ENCODE measurements around the gene CDH23. TPM values are rescaled to one million over a fixed set of nuclear protein-coding genes. Genes with fewer than 3 reads are reported as not detected.

Gene CDH23
- total RNA-seq, 4 donors from 2014 or later = 2.9 to 16.1 (median 5.9) TPM

- 48% methylated on average over 5 of the region's 5 CpGs; no CpG with 5 or more reads in 1 of the 2 donors for WGBS, 2 donors (ENCODE audit: low coverage in 1 of 2)
- Histone ChIP-seq H3K9me3 (no peaks in the 10 kb centered on the region), H3K27me3 (no peaks in the 10 kb centered on the region), H3K36me3 (no peaks in the 10 kb centered on the region), H3K27ac (peak overlapping the region in 1 of 4 donors; percentile 44), H3K4me1 (peaks cover 0 to 12% (median 6%) of the 10 kb centered on the region in 4 donors), H3K4me3 (no peak overlapping the region)
- in situ Hi-C loops (cut with MboI; ENCODE audit: low pct_ligation_motif_present in 1 of 4, low pct_unique_long_range_greater_than_20kb in 1 of 4, low sequenced_read_pairs in 3 of 4) = no loop called here
- TF ChIP-seq EP300 (IDR thresholded peaks at IDR 0.05; ENCODE audit: low read depth) (no peak), CTCF (IDR thresholded peaks at IDR 0.05) (no peak), POLR2AphosphoS5 (IDR thresholded peaks at IDR 0.05) (no peak), POLR2A (IDR thresholded peaks at IDR 0.05) (no peak)
- intact Hi-C loops (cut with DNase I; ENCODE audit: low total_unique reads) = no loop called here
- DNase-seq = peak; percentile 51
These were observed 107.8 kb downstream of the CDH23 start for GRCh38 chr10:71504570-71504969.

GRCh38 chr10:71505862-71506261, 109.1 kb downstream of the CDH23 start:
- WGBS, 2 donors (ENCODE audit: low coverage in 1 of 2) = 92 to 98% methylated on average over 3 of the region's 3 CpGs
- no peaks in the 10 kb centered on the region for H3K27me3 ChIP-seq
- intact Hi-C loops (cut with DNase I; ENCODE audit: low total_unique reads) (no loop called here), in situ Hi-C loops (cut with MboI; ENCODE audit: low pct_ligation_motif_present in 1 of 4, low pct_unique_long_range_greater_than_20kb in 1 of 4, low sequenced_read_pairs in 3 of 4) (no loop called here)
- no peak overlapping the region for H3K27ac ChIP-seq
- H3K9me3 ChIP-seq = no peaks in the 10 kb centered on the region
- no peak overlapping the region for H3K4me3 ChIP-seq
- DNase-seq = no peak
- TF ChIP-seq CTCF (IDR thresholded peaks at IDR 0.05) (no peak), POLR2A (IDR thresholded peaks at IDR 0.05) (no peak), EP300 (IDR thresholded peaks at IDR 0.05; ENCODE audit: low read depth) (no peak), POLR2AphosphoS5 (IDR thresholded peaks at IDR 0.05) (no peak)
- no peaks in the 10 kb centered on the region for H3K36me3 ChIP-seq
- peaks cover 0 to 12% (median 6%) of the 10 kb centered on the region in 4 donors for H3K4me1 ChIP-seq

- peaks cover 0 to 8% (median 6%) of the 10 kb centered on the region in 4 donors for H3K4me1 ChIP-seq
- H3K36me3 ChIP-seq = no peaks in the 10 kb centered on the region
- H3K9me3 ChIP-seq = no peaks in the 10 kb centered on the region
- TF ChIP-seq POLR2AphosphoS5 (IDR thresholded peaks at IDR 0.05) = no peak
- no peak for TF ChIP-seq CTCF (IDR thresholded peaks at IDR 0.05)
- TF ChIP-seq POLR2A (IDR thresholded peaks at IDR 0.05) = no peak
- H3K27ac ChIP-seq = no peak overlapping the region
- intact Hi-C loops (cut with DNase I; ENCODE audit: low total_unique reads) (no loop called here), in situ Hi-C loops (cut with MboI; ENCODE audit: low pct_ligation_motif_present in 1 of 4, low pct_unique_long_range_greater_than_20kb in 1 of 4, low sequenced_read_pairs in 3 of 4) (no loop called here)
- DNase-seq = no peak
- H3K4me3 ChIP-seq = no peak overlapping the region
- no peaks in the 10 kb centered on the region for H3K27me3 ChIP-seq
- whole genome bisulfite sequencing, 2 donors (ENCODE audit: low coverage in 1 of 2) = 0 to 71% methylated on average over 1 to 2 of the region's 2 CpGs
These were observed 112.7 kb downstream of the CDH23 start for GRCh38 chr10:71509444-71509843.

- DNase-seq = no peak
- no peak overlapping the region for H3K4me3 ChIP-seq
- H3K4me1 ChIP-seq = no peaks in the 10 kb centered on the region
- no peak for TF ChIP-seq POLR2AphosphoS5 (IDR thresholded peaks at IDR 0.05)
- no peak for TF ChIP-seq POLR2A (IDR thresholded peaks at IDR 0.05)
- TF ChIP-seq CTCF (IDR thresholded peaks at IDR 0.05) = no peak
- TF ChIP-seq EP300 (IDR thresholded peaks at IDR 0.05; ENCODE audit: low read depth) = no peak
- intact Hi-C loops (cut with DNase I; ENCODE audit: low total_unique reads) (no loop called here), in situ Hi-C loops (cut with MboI; ENCODE audit: low pct_ligation_motif_present in 1 of 4, low pct_unique_long_range_greater_than_20kb in 1 of 4, low sequenced_read_pairs in 3 of 4) (no loop called here)
- no peaks in the 10 kb centered on the region for H3K9me3 ChIP-seq
- no peaks in the 10 kb centered on the region for H3K27me3 ChIP-seq
- H3K27ac ChIP-seq = no peak overlapping the region
- no peaks in the 10 kb centered on the region for H3K36me3 ChIP-seq
- 93% methylated on average over 4 of the region's 4 CpGs; no CpG with 5 or more reads in 1 of the 2 donors for WGBS, 2 donors (ENCODE audit: low coverage in 1 of 2)
These were observed 114.5 kb downstream of the CDH23 start for GRCh38 chr10:71511206-71511605.

Measured in transverse colon (tissue), 4 donors.